Measurements from ENCODE around the gene CFAP46.

Gene CFAP46

DNA sequence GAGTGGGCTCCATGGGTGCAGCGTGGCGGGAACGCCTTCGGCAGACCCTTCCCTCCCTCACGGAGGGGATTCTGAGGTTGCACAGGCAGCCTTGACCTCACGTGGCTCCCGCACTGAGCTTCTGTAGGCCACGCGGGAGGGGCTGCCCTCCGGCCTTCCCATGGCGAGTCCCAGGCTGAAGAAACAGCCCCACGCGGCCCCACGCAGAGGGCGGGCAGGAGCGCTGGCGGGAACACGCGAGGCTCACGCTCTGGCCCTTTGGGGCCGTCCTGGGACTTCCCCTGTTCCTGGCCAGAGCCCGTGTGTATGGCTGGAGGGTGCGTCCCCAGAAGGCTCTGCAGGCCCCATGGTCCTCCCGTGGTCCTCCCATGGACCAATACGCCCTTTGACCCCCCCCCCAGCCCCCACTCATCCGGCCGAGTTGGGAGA, 134.7 kb downstream of the CFAP46 start:
- Histone ChIP-seq H3K27me3 (ENCODE audit: low read length) (no peaks in the 10 kb centered on the region), H3K9ac (ENCODE audit: low read length) (no peak overlapping the region), H3K9me3 (ENCODE audit: insufficient read depth, low read length) (no peaks in the 10 kb centered on the region), H3K79me2 (ENCODE audit: insufficient read depth, low read length) (no peaks in the 10 kb centered on the region), H3F3A (ENCODE audit: insufficient read depth) (no peaks in the 10 kb centered on the region), H3K4me3 (ENCODE audit: insufficient read depth, low read length, poor library complexity, severe bottlenecking) (no peak overlapping the region), H3K36me3 (ENCODE audit: low read length) (no peaks in the 10 kb centered on the region), H3K4me2 (ENCODE audit: low read depth, low read length, poor library complexity, severe bottlenecking) (no peak overlapping the region), H2AFZ (ENCODE audit: low read depth, low read length, severe bottlenecking) (no peak overlapping the region), H3K9me2 (replicated peaks; ENCODE audit: insufficient read depth, low read length) (no peaks in the 10 kb centered on the region), H4K20me1 (ENCODE audit: low read depth, low read length) (no peaks in the 10 kb centered on the region), H3K27ac (ENCODE audit: low read depth, low read length) (no peak overlapping the region)
- TF ChIP-seq EZH2phosphoT487 (conservative IDR thresholded peaks at IDR 0.05; ENCODE audit: low read length): no peak
- TF ChIP-seq, protein P1, sequence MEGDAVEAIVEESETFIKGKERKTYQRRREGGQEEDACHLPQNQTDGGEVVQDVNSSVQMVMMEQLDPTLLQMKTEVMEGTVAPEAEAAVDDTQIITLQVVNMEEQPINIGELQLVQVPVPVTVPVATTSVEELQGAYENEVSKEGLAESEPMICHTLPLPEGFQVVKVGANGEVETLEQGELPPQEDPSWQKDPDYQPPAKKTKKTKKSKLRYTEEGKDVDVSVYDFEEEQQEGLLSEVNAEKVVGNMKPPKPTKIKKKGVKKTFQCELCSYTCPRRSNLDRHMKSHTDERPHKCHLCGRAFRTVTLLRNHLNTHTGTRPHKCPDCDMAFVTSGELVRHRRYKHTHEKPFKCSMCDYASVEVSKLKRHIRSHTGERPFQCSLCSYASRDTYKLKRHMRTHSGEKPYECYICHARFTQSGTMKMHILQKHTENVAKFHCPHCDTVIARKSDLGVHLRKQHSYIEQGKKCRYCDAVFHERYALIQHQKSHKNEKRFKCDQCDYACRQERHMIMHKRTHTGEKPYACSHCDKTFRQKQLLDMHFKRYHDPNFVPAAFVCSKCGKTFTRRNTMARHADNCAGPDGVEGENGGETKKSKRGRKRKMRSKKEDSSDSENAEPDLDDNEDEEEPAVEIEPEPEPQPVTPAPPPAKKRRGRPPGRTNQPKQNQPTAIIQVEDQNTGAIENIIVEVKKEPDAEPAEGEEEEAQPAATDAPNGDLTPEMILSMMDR (IDR thresholded peaks at IDR 0.05; ENCODE audit: insufficient read depth, low read length, poor library complexity, severe bottlenecking): no peak

GRCh38 chr10:132806561-132807003, 135.8 kb downstream of the CFAP46 start:
- Histone ChIP-seq H4K20me1 (ENCODE audit: low read depth, low read length) (no peaks in the 10 kb centered on the region), H3F3A (ENCODE audit: insufficient read depth) (no peaks in the 10 kb centered on the region), H3K36me3 (ENCODE audit: low read length) (no peaks in the 10 kb centered on the region), H2AFZ (ENCODE audit: low read depth, low read length, severe bottlenecking) (no peak overlapping the region), H3K4me3 (ENCODE audit: insufficient read depth, low read length, poor library complexity, severe bottlenecking) (no peak overlapping the region), H3K27me3 (ENCODE audit: low read length) (no peaks in the 10 kb centered on the region), H3K9me3 (ENCODE audit: insufficient read depth, low read length) (no peaks in the 10 kb centered on the region), H3K9ac (ENCODE audit: low read length) (no peak overlapping the region), H3K4me2 (ENCODE audit: low read depth, low read length, poor library complexity, severe bottlenecking) (no peak overlapping the region), H3K9me2 (replicated peaks; ENCODE audit: insufficient read depth, low read length) (no peaks in the 10 kb centered on the region), H3K27ac (ENCODE audit: low read depth, low read length) (no peak overlapping the region), H3K79me2 (ENCODE audit: insufficient read depth, low read length) (no peaks in the 10 kb centered on the region)
- TF ChIP-seq EZH2phosphoT487 (conservative IDR thresholded peaks at IDR 0.05; ENCODE audit: low read length): no peak
- TF ChIP-seq, protein P1 (IDR thresholded peaks at IDR 0.05; ENCODE audit: insufficient read depth, low read length, poor library complexity, severe bottlenecking): no peak

DNA sequence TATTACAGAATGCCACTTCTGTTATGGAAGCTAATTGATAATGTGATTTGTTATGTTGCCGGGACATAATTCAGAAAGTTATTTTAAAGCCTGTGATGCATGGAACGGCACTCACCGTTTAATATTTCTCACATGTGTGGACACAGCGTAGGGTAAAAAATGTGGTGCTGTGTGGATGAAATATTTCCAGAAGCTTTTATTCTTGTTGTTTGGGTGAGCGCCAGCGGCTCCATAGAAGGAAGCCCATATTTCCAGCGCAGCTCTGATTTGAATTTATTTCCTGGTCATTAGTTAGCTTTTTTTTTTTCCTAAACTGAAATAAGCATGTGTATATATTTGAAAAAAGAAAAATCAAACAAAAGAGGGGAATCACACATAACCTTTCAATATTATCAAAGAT, 136.3 kb downstream of the CFAP46 start:
- Histone ChIP-seq H3K27ac (ENCODE audit: low read depth, low read length) (no peak overlapping the region), H3K36me3 (ENCODE audit: low read length) (no peaks in the 10 kb centered on the region), H4K20me1 (ENCODE audit: low read depth, low read length) (no peaks in the 10 kb centered on the region), H3K9ac (ENCODE audit: low read length) (no peak overlapping the region), H3K27me3 (ENCODE audit: low read length) (no peaks in the 10 kb centered on the region), H2AFZ (ENCODE audit: low read depth, low read length, severe bottlenecking) (no peak overlapping the region), H3K4me3 (ENCODE audit: insufficient read depth, low read length, poor library complexity, severe bottlenecking) (no peak overlapping the region), H3K79me2 (ENCODE audit: insufficient read depth, low read length) (no peaks in the 10 kb centered on the region), H3F3A (ENCODE audit: insufficient read depth) (no peaks in the 10 kb centered on the region), H3K4me2 (ENCODE audit: low read depth, low read length, poor library complexity, severe bottlenecking) (no peak overlapping the region), H3K9me2 (replicated peaks; ENCODE audit: insufficient read depth, low read length) (no peaks in the 10 kb centered on the region), H3K9me3 (ENCODE audit: insufficient read depth, low read length) (no peaks in the 10 kb centered on the region)
- TF ChIP-seq, protein P1 (IDR thresholded peaks at IDR 0.05; ENCODE audit: insufficient read depth, low read length, poor library complexity, severe bottlenecking): no peak
- TF ChIP-seq EZH2phosphoT487 (conservative IDR thresholded peaks at IDR 0.05; ENCODE audit: low read length): no peak

Data from SU-DHL-6 (cell line).